HG03175 (cell line): ENCODE results near the gene IDI2.
"Not testable (repeated sequence)": the region's sequence is repeated elsewhere in the genome, so short reads cannot be mapped to it uniquely, and the experiment has no call there.

ENCODE experiments used
- ATAC-seq: cut with Tn5 transposase; IDR thresholded peaks from one replicate; pipeline ENCODE4 v1.9.1; 2021; ENCODE audit warnings: mild to moderate bottlenecking, moderate library complexity; ENCODE audit not compliant: unreplicated experiment

Gene IDI2

GRCh38 chr10:1009947-1010346, 15.7 kb downstream of the IDI2 start:
- not testable (repeated sequence) for ATAC-seq

- ATAC-seq = no peak
Measured at GRCh38 chr10:1009071-1009494, 16.6 kb downstream of the IDI2 start.

GRCh38 chr10:1007583-1007982, 18.1 kb downstream of the IDI2 start:
- ATAC-seq = no peak

GRCh38 chr10:1006573-1006972, 19.1 kb downstream of the IDI2 start:
- ATAC-seq = no peak

GRCh38 chr10:1003884-1004670, 21.6 kb downstream of the IDI2 start:
- no peak for ATAC-seq

- ATAC-seq = no peak
Measured at GRCh38 chr10:1002425-1003006, 23.1 kb downstream of the IDI2 start.

GRCh38 chr10:997266-998022, 28.2 kb downstream of the IDI2 start:
- no peak for ATAC-seq

GRCh38 chr10:996031-996430, 29.6 kb downstream of the IDI2 start:
- ATAC-seq = no peak

- no peak for ATAC-seq
Measured at GRCh38 chr10:995559-995926, 30.1 kb downstream of the IDI2 start.

- ATAC-seq = no peak
Measured at GRCh38 chr10:994836-995558, 30.7 kb downstream of the IDI2 start.

- ATAC-seq = no peak
Measured at GRCh38 chr10:992871-993270, 32.8 kb downstream of the IDI2 start.

GRCh38 chr10:992467-992866, 33.2 kb downstream of the IDI2 start:
- no peak for ATAC-seq

GRCh38 chr10:990808-991207, 34.9 kb downstream of the IDI2 start:
- ATAC-seq = no peak

GRCh38 chr10:988667-989545, 36.8 kb downstream of the IDI2 start:
- ATAC-seq = peak; percentile 15

- ATAC-seq = peak; percentile 98
Measured at GRCh38 chr10:987870-988666, 37.6 kb downstream of the IDI2 start, which contains the start of gene GTPBP4. Gene GTPBP4 (plus strand): TSS chr10:988434. CDS start chr10:988480, 46 bp downstream.

- ATAC-seq = peak; percentile 1
Measured at GRCh38 chr10:987620-987869, 38.1 kb downstream of the IDI2 start.

- ATAC-seq = no peak
Measured at GRCh38 chr10:986881-987619, 38.6 kb downstream of the IDI2 start.

- ATAC-seq = no peak
Measured at GRCh38 chr10:986137-986825, 39.4 kb downstream of the IDI2 start.
